Kidney epithelial cell (primary cell): ENCODE results near the gene NCBP3. TPM values are rescaled to one million over a fixed set of nuclear protein-coding genes. Genes with fewer than 3 reads are reported as not detected.

Experiments
- DNase-seq: peaks from one replicate; pipeline ENCODE4 v3.0.0-alpha.2; 2010; ENCODE audit warnings: low read depth
- H3K27me3 ChIP-seq: 2 replicates; pipeline ENCODE4 v1.6.0; 2011; ENCODE audit warnings: low read length; ENCODE audit not compliant: control insufficient read depth, insufficient read depth
- H3K36me3 ChIP-seq: 2 replicates; pipeline ENCODE4 v1.5.1; 2011; ENCODE audit warnings: low read length; ENCODE audit not compliant: control insufficient read depth, insufficient read depth
- H3K4me3 ChIP-seq: 2 replicates; pipeline ENCODE4 v1.5.1; 2011; ENCODE audit warnings: low read depth, mild to moderate bottlenecking, control low read depth, low read length
- total RNA-seq: library from RNA; depleted of rRNA; stranded (reverse); fragments of >200 nt; gene quantifications from 2 replicates; pipeline ENCODE4 v1.2.3, GENCODE V29; 2015
- TF ChIP-seq, protein P1 (sequence below): IDR thresholded peaks from 2 replicates; pipeline ENCODE4 v1.5.1; 2011; ENCODE audit warnings: mild to moderate bottlenecking, moderate library complexity, low read length, control low read depth, inconsistent platforms; ENCODE audit not compliant: insufficient read depth, poor library complexity, severe bottlenecking

NCBP3 gene
- total RNA-seq, 1 donor from 2014 or later: 29.1 TPM

DNA sequence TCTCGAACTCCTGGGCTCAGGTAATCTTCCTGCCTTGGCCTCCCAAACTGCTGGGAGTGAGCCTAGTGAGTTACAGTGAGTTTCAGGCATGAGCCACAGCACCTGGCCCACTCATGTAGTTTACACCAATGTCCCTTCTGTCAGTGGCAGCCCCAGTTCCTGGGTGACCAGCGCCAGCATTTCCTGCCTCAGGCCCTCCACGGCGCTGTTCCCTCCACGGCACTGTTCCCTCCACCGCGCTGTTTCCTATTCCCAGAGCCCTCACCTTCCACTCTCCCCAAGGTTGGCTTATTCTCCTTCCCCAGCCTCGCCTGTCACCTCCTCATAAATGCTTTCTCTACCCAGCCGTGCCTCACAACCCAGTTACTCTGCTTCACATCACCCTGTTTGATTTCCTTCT lies 77.7 kb downstream of the NCBP3 start:
- H3K4me3 ChIP-seq: no peak overlapping the region
- H3K36me3 ChIP-seq: no peaks in the 10 kb centered on the region
- no peaks in the 10 kb centered on the region for H3K27me3 ChIP-seq
- no peak for DNase-seq
- TF ChIP-seq, protein P1, sequence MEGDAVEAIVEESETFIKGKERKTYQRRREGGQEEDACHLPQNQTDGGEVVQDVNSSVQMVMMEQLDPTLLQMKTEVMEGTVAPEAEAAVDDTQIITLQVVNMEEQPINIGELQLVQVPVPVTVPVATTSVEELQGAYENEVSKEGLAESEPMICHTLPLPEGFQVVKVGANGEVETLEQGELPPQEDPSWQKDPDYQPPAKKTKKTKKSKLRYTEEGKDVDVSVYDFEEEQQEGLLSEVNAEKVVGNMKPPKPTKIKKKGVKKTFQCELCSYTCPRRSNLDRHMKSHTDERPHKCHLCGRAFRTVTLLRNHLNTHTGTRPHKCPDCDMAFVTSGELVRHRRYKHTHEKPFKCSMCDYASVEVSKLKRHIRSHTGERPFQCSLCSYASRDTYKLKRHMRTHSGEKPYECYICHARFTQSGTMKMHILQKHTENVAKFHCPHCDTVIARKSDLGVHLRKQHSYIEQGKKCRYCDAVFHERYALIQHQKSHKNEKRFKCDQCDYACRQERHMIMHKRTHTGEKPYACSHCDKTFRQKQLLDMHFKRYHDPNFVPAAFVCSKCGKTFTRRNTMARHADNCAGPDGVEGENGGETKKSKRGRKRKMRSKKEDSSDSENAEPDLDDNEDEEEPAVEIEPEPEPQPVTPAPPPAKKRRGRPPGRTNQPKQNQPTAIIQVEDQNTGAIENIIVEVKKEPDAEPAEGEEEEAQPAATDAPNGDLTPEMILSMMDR: no peak

DNA sequence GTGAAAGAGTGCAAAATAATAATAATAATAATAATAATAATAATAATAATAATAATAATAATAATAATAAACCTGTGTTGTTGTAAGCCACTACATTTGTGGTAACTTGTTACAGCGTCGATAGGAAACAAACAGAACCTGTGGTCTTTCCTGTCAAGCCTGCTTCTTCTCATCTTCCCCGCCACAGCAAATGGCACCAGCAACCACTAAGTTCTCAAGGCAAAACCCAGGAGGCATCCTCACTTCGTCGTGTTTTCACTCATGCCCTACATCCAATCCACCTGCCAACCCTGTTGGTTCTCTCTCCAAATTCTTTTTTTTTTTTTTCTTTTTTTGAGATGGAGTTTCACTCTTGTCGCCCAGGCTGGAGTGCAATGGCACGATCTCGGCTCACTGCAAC lies 79.3 kb downstream of the NCBP3 start:
- Histone ChIP-seq H3K4me3 (no peak overlapping the region), H3K36me3 (no peaks in the 10 kb centered on the region), H3K27me3 (no peaks in the 10 kb centered on the region)
- no peak for DNase-seq
- TF ChIP-seq, protein P1: no peak

DNA sequence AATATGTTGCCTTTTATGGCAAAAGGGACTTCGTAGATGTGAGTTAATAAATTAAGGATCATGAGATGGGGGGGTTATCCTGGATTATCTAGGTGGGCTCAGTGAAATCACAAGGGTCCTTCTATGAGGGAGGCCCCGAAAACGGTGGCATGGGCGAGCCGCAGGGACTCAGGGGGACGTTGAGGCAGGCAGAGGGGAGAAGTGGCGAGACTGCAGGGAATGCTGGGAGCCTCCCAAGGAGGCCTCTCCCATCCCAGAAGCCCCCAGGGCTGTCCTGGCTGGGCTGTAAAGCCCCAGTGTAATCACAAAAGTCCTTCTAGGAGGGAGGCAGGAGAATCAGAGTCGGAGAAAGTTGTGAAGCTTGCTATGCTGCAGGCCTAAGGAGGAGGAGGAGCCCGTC lies 80.1 kb downstream of the NCBP3 start:
- DNase-seq: no peak
- H3K4me3 ChIP-seq: no peak overlapping the region
- H3K36me3 ChIP-seq: no peaks in the 10 kb centered on the region
- no peaks in the 10 kb centered on the region for H3K27me3 ChIP-seq
- TF ChIP-seq, protein P1: no peak

DNA sequence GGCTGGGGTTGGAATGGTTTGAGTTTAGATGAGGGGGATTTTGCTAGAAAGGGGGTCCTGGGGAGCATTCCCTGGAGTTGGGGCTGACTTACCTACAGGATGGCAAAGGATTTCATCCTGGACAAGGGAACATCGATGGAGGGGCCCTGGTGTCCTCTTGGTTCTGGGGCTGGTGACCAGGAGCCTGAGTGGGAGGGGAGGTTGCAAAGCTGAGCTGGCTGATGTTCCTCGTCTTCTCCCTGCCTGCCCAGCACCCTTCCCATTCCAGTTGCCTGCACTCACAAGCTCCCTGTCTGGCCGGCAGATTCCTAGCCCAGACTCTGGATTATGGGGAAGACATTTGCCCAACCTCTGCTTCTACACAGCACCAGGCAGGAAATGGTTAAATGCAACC lies 82.3 kb downstream of the NCBP3 start:
- H3K27me3 ChIP-seq: no peaks in the 10 kb centered on the region
- TF ChIP-seq, protein P1: no peak
- DNase-seq: no peak
- no peak overlapping the region for H3K4me3 ChIP-seq
- no peaks in the 10 kb centered on the region for H3K36me3 ChIP-seq

DNA sequence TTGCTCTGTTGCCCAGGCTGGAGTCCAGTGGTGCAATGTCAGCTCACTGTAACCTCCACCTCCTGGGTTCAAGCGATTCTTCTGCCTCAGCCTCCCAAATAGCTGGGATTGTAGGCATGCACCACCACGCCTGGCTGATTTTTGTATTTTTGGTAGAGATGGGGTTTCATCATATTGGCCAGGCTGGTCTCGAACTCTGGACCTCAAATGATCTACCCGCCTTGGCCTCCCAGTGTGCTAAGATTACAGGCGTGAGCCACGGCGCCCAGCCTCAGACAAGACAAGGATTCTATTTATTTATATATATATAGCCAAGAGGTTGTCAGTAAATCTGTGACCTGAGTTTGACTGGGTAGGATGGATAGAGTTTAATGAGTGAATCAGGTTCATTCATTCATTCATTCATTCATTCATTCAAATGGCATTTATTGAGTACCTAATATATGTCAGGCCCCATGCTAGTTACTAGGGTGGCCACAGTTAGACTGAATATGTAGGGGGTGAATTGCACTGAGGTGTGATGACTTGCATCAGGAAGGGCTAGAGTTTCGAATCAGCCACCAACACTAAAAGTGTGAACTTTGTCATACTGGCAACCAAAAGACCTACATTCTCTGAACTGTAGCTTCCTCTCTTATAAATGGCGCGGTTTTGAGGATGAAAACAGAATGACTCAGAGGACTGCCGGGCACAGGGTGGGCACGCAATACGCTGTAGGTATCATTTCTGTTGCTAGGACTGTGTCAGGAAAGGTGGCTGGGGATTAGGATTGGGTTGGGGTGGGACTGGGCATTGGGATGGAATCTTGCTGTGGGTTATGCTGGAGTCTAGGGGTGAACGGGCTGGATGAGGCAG lies 82.9 kb downstream of the NCBP3 start:
- TF ChIP-seq, protein P1: no peak
- Histone ChIP-seq H3K36me3 (no peaks in the 10 kb centered on the region), H3K27me3 (no peaks in the 10 kb centered on the region), H3K4me3 (no peak overlapping the region)
- no peak for DNase-seq

DNA sequence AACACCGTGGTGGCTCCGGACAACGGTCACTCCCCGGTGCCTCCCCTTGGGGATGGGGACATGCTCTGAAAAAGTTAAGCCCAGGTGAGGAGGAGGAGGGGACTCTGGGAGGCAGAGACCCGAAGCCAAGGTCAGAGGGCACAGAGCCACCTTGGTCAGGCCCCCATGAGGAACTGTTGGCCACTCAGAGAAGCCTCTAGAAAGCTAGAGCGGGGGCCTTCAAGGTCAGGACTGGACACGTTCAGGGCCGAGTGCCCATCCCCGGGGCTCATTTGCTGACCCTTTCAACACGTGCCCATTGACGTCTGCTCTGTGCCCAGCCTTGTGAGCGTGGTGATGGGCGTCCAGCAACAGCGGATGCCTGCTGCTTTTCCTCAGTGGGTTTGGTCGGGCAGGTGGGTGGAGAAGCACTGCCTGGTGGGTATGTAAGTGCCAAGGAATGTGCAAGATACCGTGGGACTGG lies 84.1 kb downstream of the NCBP3 start:
- TF ChIP-seq, protein P1: no peak
- H3K36me3 ChIP-seq: no peaks in the 10 kb centered on the region
- no peaks in the 10 kb centered on the region for H3K27me3 ChIP-seq
- no peak overlapping the region for H3K4me3 ChIP-seq
- no peak for DNase-seq
